ENCODE measurements around the gene RECQL5.
"Not testable (repeated sequence)": the region's sequence is repeated elsewhere in the genome, so short reads cannot be mapped to it uniquely, and the experiment has no call there.

The RECQL5 gene

DNA sequence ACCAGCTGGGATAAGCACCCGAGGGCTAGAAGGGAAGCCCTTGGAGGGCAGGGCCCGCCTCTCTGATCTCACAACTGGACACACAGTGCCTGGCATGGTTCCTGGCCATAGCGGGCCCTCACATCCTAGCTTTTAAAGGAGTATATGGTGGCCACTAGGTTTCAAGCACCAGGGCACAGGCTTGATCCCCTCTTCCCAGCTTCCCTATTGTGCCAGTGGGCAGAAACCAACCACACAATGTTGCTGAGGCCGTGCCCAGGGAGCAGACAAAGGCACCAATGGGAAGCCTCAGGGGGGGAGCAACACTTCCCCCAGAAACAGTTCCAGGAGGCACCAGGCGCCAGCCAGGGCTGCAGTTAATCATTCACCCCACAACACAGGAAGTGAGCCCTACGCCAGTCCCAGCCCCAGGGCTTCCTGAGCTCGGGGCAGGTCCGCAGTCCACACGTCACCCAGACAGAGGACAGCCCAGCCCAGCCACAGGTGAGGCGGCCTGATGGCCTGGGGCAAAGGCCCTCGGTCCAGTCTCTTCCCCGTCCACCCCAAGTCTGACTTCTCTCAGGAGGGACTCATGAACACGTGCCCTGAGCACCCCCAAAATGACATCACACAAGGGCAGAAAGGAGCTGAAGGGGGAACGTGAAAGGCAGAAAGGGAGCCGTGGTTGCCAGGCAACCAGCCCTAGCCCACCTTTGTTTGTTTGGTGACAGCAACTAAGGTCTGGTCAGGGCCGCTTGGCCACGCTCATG, 20.9 kb downstream of the RECQL5 start:
- DNase-seq, result peak; percentile 44

DNA sequence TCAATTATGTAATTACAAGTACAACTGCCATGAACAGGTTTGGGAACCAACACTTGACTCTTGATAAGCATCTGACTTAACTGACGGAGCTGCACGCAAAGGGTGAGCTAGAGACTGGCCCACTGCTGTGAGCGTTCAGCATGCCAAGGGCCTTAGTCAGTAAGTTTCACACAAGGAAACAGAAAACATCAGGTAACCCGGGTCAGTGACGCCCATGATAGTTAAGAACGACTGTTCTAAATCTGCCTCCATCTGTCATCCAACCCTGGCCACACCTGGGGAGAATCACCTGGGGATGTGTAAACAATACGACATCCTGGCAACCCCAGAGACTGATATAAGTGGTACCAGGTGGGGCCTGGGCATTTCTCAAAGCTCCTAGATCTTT, 21.5 kb downstream of the RECQL5 start:
- no peak for DNase-seq

DNA sequence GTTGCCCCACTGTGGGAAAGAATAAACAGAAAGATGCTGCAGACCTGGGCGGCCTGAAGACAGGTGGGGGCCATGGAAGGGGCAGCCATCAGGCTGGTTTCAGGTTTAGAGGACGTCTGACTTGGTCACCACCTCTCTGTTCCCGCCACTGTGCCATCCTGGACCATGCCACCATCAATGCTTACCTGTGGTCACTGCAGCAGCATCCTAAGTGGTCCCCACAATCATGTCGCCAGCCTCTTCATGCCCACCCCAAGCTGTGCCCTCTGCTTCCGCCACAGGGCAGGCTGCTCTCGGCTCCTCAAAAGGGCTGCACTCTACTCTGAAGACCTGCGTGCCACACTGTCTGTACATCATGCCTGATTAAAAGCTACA, 23.3 kb downstream of the RECQL5 start:
- DNase-seq, result no peak

DNA sequence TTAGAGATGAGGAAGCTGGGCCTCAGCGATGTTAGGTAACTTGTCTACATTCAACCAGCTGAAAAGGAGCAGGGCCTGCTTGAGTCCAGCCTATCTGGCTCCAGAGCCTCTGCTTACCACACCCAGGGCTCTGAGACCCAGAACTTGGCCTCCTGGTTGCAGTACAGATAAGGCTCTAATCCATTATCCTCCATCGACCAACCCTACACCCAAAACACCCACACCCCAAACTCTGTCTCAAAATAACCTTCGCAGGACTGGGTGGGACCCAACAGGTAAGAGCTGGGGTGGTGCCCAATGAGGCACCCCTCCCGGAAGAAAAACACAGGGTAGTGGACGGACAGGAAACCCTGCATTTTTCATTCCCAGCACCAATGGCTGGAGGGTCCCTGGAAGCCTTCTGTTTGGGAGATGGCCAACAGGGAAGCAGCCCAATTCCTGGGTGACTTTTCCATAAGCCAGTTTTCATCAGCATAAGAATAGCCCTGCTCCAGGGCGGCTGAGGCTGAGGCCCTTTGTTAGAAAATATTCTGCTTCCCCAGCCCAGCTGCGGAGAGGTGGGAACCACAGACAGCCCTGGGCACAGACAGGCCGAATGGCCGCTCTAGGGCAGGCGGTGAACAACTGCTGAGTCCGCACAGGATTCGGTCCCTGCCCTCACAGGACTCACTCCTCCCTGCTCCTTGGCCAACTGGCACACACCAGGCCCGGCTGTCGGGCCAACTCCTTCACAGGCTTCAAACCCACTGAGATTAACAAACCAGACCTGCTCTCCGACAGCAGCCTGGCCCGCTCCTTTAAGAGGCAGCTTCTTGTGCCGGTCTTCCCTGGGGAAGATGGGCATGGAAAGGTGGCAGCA, 23.9 kb downstream of the RECQL5 start:
- no peak for DNase-seq

DNA sequence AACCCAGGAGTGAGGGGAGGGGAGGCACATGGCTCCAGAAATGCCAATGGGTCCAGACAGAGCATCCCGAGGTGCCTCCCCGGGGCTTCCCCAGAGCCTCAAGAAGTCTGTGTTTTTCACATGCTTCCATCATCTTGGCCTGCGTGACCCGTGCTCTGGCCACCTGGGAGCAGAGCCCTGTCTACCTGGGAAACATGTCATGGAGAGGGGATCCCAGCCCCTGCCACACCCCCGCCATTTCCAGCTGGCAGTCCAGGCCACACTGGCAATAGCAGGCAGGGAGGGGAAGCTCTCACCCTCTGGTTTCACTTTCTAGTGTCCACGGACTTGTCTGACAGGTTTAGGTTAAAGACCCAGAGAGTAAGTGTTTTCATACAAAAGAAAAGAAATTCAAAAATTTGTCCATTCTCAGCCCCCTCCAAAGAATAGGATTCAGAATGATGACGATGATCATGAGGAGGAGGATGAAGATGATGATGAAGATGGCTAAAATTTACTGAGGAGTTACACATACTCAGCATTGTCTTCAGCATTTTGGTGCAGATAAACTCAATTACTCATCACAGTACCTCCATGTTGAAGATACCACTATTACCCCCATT, 24.7 kb downstream of the RECQL5 start:
- DNase-seq, result no peak

DNA sequence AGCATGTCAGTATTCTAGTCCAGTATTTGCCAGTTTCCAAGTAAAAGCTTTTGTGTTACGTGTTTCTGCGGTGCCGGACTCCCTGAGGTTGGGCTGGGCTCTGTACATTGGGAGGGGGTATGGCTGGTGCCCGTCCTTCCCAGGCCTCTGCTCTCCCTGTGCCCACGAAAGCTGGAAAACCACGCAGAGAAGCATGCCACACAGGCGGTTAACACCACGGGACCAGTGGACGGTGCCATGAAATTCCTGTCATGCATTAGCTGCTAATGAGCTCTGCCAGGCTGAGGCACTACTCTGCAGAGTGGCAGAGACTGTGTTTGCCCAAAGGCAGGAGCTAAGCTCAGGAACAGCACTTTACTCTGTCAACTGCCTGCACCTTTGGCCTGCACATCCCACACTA, 25.6 kb downstream of the RECQL5 start:
- no peak for DNase-seq

DNA sequence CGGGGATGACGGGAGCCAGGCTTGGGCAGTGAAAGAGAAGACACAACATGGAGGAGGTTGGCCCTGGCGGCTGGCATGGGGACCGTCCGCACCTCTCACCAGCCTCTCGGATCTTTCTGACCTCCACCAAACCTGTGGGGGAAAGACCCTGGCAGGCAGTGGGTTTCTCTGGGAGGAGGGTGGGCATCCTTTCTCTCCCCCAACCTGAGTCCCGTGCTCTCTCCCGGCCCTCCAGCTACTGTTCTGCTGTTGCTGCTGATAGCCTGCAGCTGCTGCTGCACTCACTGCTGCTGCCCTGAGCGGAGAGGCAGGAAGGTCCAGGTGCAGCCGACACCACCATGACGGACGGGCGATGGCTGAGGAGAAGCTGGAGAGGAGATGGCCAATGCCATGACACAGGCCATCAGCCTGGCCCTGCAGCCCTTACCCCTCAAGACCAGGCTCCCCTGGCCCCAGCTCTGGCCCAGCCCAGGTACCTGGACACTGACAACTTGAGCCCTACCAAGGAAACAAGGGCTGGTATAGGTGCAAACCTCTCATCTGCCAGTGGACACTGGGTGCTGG, 26.3 kb downstream of the RECQL5 start:
- DNase-seq, result no peak

DNA sequence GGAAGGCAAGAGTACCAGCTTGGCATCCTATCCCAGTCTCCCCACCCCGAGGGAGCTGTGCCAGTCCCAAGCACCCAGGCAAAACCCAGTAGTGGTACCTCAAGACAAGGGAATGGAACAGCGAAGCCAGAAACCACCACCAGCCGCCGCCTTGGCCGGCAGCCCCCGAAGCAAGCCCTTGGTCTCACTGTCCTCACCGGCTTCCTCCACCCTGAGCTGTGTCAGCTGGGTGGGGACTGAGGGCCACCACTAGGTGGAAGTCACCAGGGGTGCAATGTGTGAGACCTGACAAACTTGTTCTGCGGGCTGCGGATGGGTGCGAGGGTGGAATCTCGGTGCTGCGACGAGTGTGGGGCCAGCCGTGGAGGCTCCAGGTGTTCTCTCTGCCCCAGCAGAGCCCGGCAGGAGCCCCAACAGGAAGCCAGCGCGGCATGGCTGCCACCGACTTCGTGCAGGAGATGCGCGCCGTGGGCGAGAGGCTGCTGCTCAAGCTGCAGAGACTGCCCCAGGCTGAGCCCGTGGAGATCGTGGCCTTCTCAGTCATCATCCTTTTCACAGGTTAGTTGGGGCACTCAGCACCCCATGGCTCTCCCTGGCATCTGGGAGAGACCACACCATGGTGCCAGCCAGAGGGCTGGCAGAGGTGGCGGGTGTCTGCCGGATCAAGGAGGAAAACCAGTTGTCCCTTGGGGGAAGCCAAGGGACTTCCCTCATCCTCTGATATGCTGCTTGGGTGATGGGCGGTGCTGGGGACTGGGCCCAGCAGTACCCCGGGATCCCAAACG, 27.0 kb downstream of the RECQL5 start:
- no peak for DNase-seq

DNA sequence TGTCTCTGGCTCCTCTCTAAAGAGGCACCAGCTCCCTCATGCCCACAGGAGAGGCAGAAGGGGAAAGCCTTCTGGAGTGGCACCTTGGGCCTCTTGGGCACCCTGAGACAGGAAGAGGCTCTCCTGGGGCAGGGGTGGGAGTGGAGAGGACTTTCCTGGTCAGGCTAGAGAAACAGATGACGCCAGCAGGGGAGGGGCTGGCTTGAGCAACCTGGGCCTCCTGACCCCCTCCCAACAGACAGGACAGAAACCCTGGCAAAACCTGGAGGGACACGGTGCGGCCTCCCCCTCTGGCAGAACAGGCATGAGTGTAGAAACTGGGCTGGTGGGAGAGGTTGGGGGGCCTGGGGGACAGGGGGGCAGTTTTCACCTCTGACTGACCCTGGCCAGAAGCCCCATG, 27.6 kb downstream of the RECQL5 start:
- no peak for DNase-seq

DNA sequence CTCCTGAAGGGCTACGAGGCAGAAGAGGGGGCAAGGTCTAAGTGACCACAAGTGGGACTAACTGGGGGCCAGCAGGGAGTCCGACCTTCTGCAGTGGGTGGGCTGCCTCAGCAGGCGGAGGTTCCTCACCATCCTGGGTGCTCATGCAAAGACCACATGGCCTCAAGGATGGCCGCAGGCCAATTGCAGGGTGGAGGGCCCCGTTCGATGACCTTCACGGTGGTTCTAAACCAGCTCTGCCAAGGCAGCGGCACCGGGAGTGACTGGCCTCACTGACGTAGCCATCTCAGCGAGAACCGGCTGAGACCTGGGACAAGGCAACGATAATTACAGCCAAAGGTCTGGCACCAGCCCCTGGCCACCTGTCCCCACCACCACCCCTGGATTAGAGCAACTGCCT, 28.1 kb downstream of the RECQL5 start:
- no peak for DNase-seq

DNA sequence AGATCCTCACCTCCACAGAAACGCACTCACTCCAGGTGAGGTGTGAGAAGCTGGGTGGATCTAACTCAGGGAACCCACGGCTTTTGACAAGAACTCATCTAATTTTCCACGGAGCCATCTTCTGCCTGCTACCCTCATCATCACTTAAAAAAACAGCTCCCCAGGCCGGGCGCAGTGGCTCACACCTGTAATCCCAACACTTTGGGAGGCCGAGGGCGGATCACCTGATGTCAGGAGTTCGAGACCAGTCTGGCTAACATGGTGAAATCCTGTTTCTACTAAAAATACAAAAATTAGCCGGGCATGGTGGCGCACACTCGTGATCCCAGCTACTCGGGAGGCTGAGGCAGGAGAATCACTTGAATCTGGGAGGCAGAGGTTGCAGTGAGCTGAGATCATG, 28.9 kb downstream of the RECQL5 start:
- DNase-seq, result not testable (repeated sequence)

DNA sequence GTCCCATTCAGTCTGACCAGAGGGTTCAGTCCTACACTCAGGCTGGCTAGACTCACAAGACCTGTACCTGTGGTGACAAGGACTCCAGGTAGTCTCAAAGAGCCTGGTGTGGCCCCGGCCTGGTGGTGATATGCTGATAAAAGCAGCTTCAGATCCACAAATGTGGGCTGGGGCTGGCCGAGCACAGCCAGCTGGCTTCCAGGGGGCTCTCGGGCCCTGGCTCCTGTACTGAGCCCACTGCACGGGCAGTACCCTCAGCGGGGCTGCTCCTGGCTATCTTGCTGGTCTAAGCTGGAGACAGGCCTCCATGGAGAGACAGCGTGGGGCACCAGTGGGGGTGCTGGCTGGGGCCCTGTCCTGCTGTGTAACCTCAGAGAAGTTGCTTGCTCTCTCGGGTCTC, 29.4 kb downstream of the RECQL5 start:
- no peak for DNase-seq

DNA sequence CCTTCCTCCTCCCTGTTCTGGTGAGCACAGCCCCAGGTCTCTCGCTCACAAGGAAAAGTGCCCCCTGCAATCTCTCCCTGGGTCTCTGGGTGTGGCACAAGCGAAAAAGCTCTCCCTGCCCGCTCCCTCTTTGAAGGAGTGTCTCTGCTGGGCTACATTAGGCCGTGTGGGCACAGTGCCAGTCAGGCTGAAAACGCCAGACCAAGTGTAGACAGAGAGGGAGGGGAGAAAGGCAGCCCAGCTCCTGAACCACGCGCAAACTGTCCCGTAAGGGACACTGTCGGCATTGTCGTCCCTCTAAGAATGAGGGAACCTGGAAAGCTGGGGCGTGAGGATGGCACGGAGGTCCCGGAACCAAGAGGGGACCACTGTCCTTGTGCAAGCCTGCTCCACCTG, 29.8 kb downstream of the RECQL5 start:
- DNase-seq, result no peak

DNA sequence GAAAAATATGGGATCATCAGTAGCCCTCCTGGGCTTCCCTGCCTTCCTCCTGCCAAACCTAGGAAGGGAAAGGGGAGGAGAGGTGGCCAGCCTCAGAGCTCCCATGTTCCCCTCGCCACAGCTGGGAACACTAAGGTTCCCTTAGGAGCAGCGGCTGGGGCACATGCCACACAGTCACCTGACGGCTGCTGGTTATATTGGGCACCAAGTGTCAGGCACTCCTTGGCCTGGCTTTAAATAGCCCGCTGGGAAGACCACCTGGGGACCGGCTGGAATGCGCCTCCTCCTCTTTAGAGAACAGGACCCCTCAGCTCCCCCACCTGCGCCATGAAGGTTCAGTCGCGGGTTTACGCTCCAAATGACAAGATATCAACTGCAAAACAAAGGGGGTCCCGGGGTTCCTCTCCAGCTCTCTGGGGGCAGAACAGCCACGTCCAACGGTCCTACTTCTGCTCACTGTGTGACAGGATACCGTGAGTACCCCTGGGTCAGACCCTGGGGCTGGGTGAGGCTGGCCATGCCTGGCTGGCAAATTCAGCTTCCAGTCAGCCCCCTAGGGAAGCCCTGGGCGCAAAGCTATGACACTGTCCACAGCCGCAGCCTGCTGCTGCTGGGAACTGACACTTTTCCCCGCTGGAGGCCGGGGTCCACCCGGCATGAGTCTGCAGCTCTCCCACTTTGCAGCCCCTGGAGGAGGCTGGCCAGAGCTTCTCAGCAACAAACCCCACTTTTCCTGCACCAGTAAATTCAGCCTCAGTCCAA, 30.4 kb downstream of the RECQL5 start:
- DNase-seq, result no peak

DNA sequence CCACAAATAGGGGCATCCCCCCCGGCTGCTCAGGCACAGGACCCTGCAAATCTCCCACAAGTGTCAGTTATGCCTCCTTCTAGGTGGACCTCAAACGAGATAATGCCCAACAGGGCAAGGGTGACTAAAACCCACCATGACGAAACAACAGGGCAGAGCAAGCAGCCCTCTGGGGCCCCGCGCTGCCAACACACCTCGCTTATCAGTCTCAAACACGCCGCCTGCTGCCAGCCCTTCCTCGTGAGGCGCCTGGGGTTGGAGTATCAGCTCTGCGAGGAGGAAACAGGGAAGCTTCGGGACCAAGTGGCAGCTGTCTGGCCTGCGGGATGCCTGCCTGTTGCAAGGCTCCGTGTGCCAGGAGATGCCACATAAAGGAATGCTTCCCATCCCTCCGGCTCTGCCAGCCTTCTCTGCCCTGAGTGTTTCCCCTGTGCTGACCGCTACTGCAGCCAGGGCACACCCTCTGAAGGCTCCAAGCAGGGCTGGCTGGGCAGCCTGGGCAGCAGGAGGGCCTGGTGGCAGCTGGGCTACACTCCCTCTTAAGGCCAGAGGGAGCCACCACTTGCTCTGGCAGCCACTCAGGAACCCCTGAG, 31.2 kb downstream of the RECQL5 start:
- peak; percentile 41 for DNase-seq

DNA sequence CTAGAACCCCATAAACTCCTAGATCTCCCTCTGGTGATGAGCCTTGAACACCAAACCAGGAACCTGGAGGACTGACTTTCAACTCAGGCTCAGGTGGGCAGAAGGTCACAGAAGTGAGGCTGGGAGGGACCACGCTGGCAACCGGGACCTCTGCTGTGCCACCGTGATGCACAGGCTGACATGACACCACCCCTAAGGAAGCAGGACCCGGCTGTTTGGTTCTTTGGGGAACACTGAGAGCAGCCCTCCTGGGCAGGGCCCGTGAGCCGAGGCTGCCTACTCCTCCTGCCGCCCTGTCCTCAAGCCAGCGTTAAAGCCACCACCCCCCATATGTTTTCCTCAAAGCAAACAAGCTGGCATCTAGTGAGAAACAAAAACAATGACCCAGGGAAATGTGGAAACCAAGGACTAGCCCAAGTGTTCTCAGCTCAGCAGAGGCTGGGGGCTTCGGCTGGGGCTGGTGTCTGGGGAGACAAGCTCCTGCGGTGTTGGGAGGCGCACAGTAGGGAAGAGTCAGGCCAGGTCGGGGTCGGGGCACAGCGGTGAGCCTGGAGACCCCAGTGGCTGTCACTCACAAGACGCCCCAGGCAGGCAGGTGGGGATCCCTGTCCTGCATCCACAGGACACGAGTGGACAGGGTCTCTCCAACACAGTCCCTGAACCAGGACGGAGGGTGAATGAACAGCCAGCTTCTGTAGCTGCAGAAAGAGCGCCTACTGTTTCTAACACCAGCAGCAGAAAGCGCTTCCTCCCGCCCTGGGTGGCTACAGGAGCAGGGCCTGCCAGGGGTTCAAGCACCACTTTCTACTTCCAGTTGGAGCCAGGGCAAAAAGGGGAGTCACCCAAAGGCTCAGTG, 32.0 kb downstream of the RECQL5 start:
- no peak for DNase-seq

DNA sequence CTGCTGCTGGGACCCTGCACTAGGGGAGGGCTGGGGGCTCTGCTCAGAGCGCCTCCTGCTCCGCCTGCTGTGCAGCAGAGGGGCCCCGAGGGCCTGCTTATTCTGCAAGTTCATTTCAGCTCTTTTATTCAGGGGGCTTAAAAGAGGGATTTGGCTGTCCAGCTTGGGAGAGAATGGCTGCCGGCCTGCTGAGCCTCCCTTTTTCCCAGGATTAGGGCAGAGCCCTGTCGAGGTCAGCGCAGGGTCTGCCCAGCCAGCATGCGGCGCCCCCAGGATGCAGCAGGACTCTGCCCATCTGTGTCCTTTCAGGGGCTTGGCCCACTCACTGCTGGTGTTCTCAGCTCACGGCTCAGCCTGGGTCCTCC, 32.6 kb downstream of the RECQL5 start:
- DNase-seq, result no peak

DNA sequence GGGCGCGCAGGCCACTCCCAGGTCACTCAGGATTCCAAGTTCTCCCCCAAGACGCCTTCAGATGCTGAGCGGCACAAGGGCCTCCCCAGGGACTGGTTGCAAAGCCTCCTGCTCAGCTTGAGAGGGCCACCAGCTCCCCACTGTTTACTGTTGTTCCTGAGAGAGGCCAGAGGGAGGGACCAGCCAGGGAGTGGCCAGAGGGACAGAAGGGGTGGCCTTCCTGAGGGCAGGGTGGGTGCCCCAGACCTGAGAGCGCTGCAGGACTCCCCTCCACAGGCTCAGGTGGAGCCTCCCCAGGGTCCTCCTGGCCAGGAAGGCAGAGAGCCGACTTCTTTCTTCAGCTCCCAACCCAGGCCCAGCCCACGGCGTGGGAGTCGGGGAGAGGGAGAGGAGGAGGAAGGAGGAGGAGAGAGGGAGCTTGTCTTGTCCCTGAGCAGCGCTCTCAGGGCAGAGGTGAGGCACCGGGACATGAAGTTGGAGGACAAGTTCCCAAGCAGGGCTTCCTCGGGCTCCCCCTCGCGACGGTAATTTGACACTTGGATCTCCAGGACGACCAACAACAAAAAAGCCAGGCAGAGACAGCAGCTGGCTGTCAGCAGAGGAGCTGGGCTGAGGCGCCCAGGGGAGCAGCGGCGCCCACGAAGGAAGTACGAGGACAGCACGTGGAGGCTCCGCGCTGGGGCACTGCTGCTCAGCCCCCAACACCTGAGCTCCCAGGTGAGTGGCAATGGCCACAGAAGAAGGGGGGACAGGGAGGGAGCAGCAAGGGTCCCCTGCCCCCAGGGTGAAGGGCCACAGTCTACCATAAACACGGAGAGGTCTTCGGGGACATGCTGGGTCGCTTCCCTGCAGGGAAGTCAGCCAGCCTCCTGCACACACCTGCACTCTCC, 33.2 kb downstream of the RECQL5 start:
- DNase-seq, result peak; percentile 72

DNA sequence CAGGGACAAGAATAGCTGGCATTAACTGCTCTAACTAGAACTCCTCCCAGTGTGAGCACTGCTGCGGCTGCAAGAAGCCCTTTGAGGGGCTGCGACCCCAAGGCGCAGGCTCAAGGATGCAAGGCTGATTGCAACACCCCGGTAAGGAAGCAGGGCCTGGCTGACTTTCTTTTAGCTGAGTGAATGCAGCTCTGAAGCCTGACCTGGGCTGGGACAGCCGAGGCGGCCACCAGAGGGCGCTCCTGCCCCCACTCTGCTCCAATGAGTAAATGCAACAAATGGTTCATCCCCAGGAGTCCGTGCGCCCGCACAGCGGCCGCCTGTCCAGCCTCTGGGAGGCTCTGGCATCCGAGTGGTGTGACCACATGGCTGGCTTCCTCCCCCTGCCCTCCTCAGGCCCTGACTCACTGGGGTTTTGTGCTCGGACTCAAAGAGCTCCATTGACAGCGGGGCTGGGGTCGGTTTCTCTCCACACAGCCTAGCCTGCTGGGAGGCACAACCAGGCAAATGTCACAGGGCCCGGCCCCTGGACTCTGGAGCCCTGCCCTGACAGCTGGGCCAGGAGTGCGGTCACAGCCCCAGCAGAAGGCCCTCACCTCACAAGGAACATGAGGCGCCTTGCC, 34.0 kb downstream of the RECQL5 start, which contains the start of gene SMIM5:
Gene SMIM5, plus strand, starts transcription at position 572 of the 623 bp plus-strand sequence. CDS start 6,768 bp downstream, outside the sequence.
- DNase-seq, result peak; percentile 15
